K562 (cell line): ENCODE measurements around the gene CST8.

Experiments used
- CEBPB ChIP-seq: fragments of 450-650 bp; IDR thresholded peaks from 2 replicates; pipeline ENCODE4 v1.6.1; 2016; ENCODE audit warnings: missing genetic modification characterization, missing compliant biosample characterization
- ETV6 ChIP-seq, 3 experiments: fragments of 150-350 bp in 1 of 3; sonication (generic) in 1 of 3; formaldehyde crosslinking in 1 of 3; IDR thresholded peaks; 2 replicates each; pipeline versions ENCODE4 v1.6.1 to v1.8.0; 2014 to 2022; ENCODE audit warnings: borderline replicate concordance in 2 of 3, low read depth in 2 of 3, antibody characterized with exemption in 1 of 3, low read length in 1 of 3, mild to moderate bottlenecking in 1 of 3, missing genetic modification reagents in 1 of 3
- HMG20B ChIP-seq: fragments of 250-450 bp; sonication (Bioruptor Pico); IDR thresholded peaks from 2 replicates; pipeline ENCODE4 v1.5.0; 2021; ENCODE audit warnings: mild to moderate bottlenecking
- KAT8 ChIP-seq: fragments of 450-650 bp; IDR thresholded peaks from 2 replicates; pipeline ENCODE4 v1.6.1; 2016; ENCODE audit warnings: low read depth, mild to moderate bottlenecking
- KDM1A ChIP-seq, 2 experiments: fragments of 450-650 bp; IDR thresholded peaks; 2 replicates each; pipeline ENCODE4 v1.6.1; 2016; ENCODE audit warnings: mild to moderate bottlenecking in 2 of 2
- RBM15 ChIP-seq: fragments of 200-400 bp; formaldehyde crosslinking; IDR thresholded peaks from 2 replicates; pipeline ENCODE4 v1.6.1; 2018; ENCODE audit warnings: mild to moderate bottlenecking, low read length, moderate library complexity; ENCODE audit not compliant: insufficient read depth
- RCOR1 ChIP-seq, 2 experiments: IDR thresholded peaks; 2 replicates each; pipeline ENCODE4 v1.6.1; 2012; ENCODE audit warnings: low read depth in 2 of 2, low read length in 2 of 2, borderline replicate concordance in 1 of 2, improper control_type of control experiment in 1 of 2
- SMC3 ChIP-seq: conservative IDR thresholded peaks from 2 replicates; pipeline ENCODE4 v1.6.1; 2011; ENCODE audit warnings: low read depth, low read length, improper control_type of control experiment; ENCODE audit not compliant: insufficient read depth
- STAG1 ChIP-seq: sonication (generic); formaldehyde crosslinking; IDR thresholded peaks from 2 replicates; pipeline ENCODE4 v1.5.0; 2020; ENCODE audit warnings: missing genetic modification reagents, borderline replicate concordance
- TF ChIP-seq, protein P1 (sequence below), 3 experiments: IDR thresholded peaks in 2 of 3; conservative IDR thresholded peaks in 1 of 3; 2 replicates each; pipeline ENCODE4 v1.5.1; 2011 to 2012; ENCODE audit warnings: low read length in 3 of 3, mild to moderate bottlenecking in 3 of 3, control low read depth in 2 of 3, improper control_type of control experiment in 1 of 3, inconsistent platforms in 1 of 3, low read depth in 1 of 3, mixed read lengths in 1 of 3, moderate library complexity in 1 of 3; ENCODE audit not compliant: insufficient read depth in 2 of 3
- TF ChIP-seq, protein P2 (sequence below): fragments of 250-450 bp; sonication (Bioruptor Pico); IDR thresholded peaks from 2 replicates; pipeline ENCODE4 v1.8.0; 2022; ENCODE audit warnings: inconsistent platforms
- TF ChIP-seq, protein P3 (sequence below): sonication (generic); formaldehyde crosslinking; IDR thresholded peaks from 2 replicates; pipeline ENCODE4 v1.8.1; 2023; ENCODE audit warnings: mild to moderate bottlenecking, missing genetic modification reagents

DNA sequence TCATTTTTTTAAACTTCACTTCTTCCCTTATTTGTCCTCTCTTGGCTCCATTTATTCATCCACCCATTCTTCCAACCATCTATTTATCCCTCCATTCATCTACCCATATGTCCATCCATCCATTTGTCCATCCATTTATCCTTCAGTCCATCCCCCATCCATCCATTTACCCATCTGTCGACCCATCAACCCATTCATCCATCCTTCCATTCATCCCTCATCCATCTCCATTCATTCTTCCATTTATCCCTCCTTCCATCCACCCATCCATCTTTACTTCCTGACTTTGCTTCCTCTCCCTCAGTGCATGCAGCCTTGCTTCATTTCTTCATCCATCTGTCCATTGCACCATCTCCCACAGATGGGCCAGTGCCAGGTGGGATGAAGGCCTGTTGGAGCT lies 40.0 kb upstream of the CST8 start:
- TF ChIP-seq, protein P1, sequence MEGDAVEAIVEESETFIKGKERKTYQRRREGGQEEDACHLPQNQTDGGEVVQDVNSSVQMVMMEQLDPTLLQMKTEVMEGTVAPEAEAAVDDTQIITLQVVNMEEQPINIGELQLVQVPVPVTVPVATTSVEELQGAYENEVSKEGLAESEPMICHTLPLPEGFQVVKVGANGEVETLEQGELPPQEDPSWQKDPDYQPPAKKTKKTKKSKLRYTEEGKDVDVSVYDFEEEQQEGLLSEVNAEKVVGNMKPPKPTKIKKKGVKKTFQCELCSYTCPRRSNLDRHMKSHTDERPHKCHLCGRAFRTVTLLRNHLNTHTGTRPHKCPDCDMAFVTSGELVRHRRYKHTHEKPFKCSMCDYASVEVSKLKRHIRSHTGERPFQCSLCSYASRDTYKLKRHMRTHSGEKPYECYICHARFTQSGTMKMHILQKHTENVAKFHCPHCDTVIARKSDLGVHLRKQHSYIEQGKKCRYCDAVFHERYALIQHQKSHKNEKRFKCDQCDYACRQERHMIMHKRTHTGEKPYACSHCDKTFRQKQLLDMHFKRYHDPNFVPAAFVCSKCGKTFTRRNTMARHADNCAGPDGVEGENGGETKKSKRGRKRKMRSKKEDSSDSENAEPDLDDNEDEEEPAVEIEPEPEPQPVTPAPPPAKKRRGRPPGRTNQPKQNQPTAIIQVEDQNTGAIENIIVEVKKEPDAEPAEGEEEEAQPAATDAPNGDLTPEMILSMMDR (IDR thresholded peaks at IDR 0.05 in 2 of 3, conservative IDR thresholded peaks at IDR 0.05 in 1 of 3; ENCODE audit: insufficient read depth in 2 of 3, low read depth in 1 of 3, low read length in 3 of 3): no peak
- no peak for TF ChIP-seq RCOR1 (IDR thresholded peaks at IDR 0.05; ENCODE audit: borderline replicate concordance in 1 of 2, low read depth in 2 of 2, low read length in 2 of 2)
- no peak for TF ChIP-seq ETV6 (IDR thresholded peaks at IDR 0.05; ENCODE audit: borderline replicate concordance in 1 of 2, low read depth in 2 of 2, low read length in 1 of 2)
- TF ChIP-seq ETV6 (CRISPR knock-in tag; IDR thresholded peaks at IDR 0.05; ENCODE audit: borderline replicate concordance): no peak
- TF ChIP-seq STAG1: no peak
- TF ChIP-seq, protein P2, sequence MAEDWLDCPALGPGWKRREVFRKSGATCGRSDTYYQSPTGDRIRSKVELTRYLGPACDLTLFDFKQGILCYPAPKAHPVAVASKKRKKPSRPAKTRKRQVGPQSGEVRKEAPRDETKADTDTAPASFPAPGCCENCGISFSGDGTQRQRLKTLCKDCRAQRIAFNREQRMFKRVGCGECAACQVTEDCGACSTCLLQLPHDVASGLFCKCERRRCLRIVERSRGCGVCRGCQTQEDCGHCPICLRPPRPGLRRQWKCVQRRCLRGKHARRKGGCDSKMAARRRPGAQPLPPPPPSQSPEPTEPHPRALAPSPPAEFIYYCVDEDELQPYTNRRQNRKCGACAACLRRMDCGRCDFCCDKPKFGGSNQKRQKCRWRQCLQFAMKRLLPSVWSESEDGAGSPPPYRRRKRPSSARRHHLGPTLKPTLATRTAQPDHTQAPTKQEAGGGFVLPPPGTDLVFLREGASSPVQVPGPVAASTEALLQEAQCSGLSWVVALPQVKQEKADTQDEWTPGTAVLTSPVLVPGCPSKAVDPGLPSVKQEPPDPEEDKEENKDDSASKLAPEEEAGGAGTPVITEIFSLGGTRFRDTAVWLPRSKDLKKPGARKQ: no peak
- TF ChIP-seq SMC3: no peak
- TF ChIP-seq CEBPB: no peak
- TF ChIP-seq KDM1A (IDR thresholded peaks at IDR 0.05): no peak
- TF ChIP-seq RBM15: no peak
- no peak for TF ChIP-seq KAT8
- TF ChIP-seq HMG20B (CRISPR knock-in tag): no peak
- TF ChIP-seq, protein P3, sequence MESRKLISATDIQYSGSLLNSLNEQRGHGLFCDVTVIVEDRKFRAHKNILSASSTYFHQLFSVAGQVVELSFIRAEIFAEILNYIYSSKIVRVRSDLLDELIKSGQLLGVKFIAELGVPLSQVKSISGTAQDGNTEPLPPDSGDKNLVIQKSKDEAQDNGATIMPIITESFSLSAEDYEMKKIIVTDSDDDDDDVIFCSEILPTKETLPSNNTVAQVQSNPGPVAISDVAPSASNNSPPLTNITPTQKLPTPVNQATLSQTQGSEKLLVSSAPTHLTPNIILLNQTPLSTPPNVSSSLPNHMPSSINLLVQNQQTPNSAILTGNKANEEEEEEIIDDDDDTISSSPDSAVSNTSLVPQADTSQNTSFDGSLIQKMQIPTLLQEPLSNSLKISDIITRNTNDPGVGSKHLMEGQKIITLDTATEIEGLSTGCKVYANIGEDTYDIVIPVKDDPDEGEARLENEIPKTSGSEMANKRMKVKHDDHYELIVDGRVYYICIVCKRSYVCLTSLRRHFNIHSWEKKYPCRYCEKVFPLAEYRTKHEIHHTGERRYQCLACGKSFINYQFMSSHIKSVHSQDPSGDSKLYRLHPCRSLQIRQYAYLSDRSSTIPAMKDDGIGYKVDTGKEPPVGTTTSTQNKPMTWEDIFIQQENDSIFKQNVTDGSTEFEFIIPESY: no peak
